CD4-positive, alpha-beta T cell treated with Interferon alpha-2 for 1 hour (primary cell): ENCODE results near the gene FABP6.
"Not testable (repeated sequence)": the region's sequence is repeated elsewhere in the genome, so short reads cannot be mapped to it uniquely, and the experiment has no call there.

Experiments
- DNase-seq, 2 donors: peaks; one replicate each; pipeline ENCODE4 v3.0.0-alpha.2; 2020 to 2022

The FABP6 gene

DNA sequence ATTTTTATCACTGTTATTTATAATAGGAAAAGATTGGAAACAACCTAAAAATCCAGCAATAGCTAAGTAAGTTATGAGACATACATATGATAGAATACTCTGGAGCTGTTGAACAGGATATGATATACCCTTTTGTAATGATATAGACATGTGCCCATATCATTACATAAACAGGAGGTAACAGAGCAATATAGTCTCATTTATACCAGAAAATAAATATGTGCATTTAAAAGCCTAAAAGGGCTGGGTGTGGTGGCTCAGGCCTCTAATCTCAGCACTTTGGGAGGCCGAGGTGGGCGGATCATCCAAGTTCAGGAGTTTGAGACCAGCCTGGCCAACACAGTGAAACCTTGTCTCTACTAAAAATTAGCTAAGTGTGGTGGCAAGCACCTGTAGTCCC is 2.3 kb upstream of the FABP6 start:
- DNase-seq, result no peak

DNA sequence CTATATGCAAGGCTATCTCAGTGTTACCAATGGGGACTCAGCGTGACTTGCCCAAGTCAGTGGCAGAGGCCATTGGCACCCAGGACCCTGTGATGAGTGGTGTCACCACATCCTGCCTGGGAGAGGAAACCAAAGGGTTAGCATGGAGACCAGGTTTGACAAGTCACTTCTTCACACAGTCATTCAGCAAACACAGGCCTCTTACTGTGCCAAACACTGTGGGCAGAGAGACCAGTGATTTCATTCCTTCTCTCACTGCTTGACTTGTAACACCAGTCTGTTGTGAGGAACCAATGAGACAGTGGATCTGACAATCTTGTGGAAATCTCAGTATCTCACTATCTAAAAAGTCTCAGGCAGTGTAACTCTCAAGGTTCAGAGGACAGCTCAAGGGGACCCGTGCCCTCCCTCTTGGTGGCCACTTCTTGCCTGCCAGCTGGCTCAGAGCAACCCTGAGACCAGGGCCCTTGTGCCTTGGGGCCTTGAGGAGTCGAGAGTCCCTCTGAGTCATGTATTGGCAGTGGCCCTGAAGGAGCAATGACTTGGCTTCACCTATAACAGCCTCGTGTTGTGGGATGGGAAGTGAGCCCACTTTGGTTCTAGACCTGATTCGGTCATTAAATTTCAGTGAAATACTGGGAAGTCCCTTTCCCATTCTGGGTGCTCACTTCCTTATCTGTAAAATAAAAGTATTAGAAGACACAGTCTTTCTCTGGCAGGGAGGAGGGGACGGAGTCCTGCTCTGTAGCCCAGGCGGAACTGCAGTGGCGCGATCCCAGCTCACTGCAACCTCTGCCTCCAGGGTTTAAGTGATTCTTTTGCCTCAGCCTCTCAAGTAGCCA is 1.6 kb downstream of the FABP6 start:
- DNase-seq, result peak; percentile 3 to 9

- no peak for DNase-seq
Measured at GRCh38 chr5:160231783-160232342, 2.6 kb downstream of the FABP6 start.

GRCh38 chr5:160233215-160233614 is 3.9 kb downstream of the FABP6 start:
- no peak for DNase-seq

DNA sequence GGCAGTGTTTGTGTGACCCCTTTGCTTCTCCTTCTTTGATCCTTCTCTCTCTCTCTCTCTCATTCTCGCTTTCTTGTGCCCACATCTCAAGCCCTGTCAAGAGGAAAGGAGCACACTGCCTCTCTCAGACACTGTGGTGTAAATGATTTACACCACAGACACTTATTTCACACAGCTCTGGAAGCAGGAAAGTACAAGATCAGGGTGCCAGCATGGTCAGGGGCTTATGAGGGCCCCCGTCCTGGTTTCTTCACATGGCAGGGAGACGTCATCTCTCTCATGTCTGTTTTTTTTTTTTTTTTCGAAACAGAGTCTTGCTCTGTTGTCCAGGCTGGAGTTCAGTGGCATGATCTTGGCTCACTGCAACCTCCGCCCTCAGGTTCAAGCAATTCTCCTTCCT is 6.4 kb downstream of the FABP6 start:
- DNase-seq, result no peak

DNA sequence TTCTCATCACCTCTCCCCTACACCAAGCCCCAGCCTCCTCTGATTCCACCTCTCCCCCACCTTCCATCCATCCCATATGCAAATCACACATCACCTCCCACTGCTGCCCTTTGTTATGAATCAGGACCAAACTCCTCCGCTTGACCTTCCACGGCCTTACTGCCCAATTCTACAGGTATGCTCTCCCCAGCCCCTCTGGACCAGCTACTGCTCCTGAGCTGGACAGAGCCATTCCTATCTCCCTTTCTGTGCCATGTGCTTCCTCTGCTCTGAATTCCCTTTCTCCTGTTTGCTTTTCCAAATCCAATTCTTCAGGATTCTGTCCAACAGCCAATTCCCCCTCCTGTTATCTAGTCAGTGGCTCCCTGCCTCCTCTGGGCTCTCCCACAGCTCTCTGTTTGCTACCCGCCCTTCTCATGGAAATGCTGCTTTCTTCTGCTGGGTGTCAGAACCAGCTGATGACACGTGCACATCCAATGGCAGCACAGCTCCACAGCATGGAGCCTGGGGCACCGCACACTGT is 8.3 kb downstream of the FABP6 start:
- DNase-seq, result no peak

- no peak for DNase-seq
Measured at GRCh38 chr5:160240350-160240749, 11.0 kb downstream of the FABP6 start.

DNA sequence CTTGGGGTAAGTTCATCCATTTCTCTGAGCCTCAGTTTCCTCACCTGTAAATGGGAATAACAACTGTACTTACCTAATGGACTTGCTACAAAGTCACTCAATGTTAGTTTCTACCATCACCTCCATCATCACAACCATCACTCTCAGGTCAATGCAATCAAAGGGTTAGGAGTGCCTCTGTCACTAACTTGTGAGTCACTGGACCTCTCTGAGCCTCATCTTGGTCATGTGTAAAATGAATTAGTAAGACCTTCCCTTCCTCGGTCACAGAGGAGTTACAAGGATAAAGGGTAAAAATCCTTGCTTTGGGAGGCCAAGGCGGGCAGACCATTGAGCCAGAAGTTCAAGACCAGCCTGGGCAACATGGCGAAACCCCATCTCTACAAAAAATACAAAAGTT is 12.8 kb downstream of the FABP6 start:
- no peak for DNase-seq

- DNase-seq, result no peak
Measured at GRCh38 chr5:160245506-160246086, 16.3 kb downstream of the FABP6 start.

GRCh38 chr5:160249570-160249969 is 20.3 kb downstream of the FABP6 start:
- not testable (repeated sequence) for DNase-seq

GRCh38 chr5:160250226-160250625 is 20.9 kb downstream of the FABP6 start:
- no peak for DNase-seq

DNA sequence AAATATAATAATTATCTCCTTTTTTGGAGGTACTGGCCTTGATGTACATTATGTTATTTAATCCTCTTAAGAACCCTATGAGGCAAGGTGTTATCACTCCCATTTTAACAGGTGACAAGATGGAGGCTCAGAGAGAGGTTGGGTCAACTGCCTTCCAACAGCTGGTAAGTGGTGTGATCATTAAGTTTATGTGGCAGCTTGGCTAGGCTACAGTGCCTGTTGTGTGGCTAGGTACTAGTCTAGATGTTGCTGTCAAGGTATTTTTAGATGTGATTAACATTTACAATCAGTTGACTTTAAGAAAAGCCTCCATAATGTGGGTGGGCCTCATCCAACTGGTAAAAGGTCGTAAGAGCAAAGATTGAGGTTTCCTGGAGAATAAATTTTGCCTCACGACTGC is 21.5 kb downstream of the FABP6 start:
- no peak for DNase-seq

GRCh38 chr5:160251406-160252155 is 22.3 kb downstream of the FABP6 start:
- DNase-seq, result no peak

- no peak for DNase-seq
Measured at GRCh38 chr5:160252916-160253315, 23.6 kb downstream of the FABP6 start.

- DNase-seq, result no peak
Measured at GRCh38 chr5:160253441-160253840, 24.1 kb downstream of the FABP6 start.

- no peak for DNase-seq
Measured at GRCh38 chr5:160254706-160255105, 25.4 kb downstream of the FABP6 start.

GRCh38 chr5:160259341-160259740 is 30.0 kb downstream of the FABP6 start:
- no peak for DNase-seq

DNA sequence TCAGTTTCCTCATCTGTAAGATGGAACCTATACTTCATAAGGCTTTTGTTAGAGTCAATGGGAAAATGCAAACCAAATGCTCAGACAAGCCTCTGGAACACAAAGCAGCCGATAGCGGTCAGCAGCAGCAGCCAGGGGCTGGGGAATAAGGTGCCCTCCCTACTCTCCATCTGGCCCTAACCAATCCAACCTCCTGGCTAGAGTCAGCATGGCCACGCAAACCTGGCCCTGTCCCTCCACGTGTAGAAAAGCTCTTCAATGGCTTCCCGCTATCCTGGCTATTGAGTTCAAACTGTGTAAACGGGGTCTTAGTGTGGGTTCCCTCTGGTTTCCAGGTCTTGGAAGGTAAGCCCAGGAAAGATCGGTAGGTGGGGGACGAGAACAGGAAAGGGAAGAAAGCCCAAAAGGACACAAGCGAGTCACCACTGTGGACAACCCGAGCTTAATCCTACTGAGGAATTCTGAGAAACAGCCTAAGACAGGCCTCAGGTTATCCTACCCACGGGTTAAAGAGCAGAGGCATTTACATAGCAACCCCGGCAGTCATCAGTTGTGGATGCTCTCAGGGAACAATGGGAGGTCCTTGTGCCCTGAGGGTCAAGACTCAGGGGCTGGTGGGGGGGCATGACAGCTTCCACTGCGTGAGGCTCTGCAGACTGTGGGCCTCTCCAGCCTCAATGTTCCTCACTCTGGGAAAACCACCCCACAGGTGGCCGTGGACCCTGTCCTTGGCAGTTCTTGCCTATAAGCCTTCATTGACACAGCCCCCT is 30.9 kb downstream of the FABP6 start:
- DNase-seq, result no peak

DNA sequence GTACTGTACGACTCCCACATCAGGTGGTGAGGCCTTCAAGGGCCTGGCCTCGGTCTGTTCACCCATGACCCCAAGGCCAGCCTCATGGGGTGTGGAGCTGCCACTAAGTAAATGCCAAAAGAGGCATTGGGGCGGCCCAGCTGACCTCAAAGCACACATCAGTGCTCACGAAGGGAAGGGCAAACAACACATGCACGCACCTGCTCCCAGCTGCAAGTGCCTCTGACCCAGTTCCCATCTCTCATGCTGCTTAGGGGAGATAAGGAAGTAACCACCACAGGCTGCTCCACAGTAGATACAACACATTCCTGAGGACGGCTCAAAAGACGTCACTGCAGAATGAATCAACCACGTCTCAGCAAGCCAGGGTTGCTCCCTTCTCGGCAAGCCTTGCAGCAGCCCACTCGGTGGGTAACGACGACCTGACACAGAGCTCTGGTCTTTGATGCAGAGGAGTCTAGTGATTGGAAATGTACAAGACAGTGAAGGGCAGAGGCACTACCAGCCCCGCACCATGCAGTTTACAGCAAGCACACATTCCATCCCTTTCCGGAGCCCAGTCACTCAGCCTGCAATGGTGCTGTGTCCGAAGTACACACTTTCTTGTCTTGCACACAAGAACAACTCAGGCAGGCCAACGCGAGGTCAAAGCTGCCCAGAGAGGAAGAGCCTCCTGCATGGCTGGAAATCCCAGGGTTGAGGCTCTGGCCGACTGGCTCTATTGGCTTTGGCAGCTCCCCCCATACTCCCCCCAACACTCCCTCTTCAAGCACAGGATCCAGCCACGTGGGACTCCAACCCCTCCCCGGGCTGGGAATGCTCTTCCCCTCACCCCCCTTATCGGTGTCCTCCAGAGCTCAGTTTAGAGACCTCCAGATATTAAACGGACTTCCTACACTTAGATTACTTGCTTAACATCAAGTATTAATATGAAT is 31.8 kb downstream of the FABP6 start:
- DNase-seq, result no peak

GRCh38 chr5:160262151-160263074 is 33.1 kb downstream of the FABP6 start:
- no peak for DNase-seq
